Erythroblast (primary cell): ENCODE results near the gene CLIP3.

Source experiments
- GATA1 ChIP-seq: IDR thresholded peaks from 2 replicates; pipeline ENCODE4 v1.6.1; 2011; ENCODE audit warnings: low read depth, mild to moderate bottlenecking, control low read depth, low read length, moderate library complexity
- POLR2A ChIP-seq: IDR thresholded peaks from 2 replicates; pipeline ENCODE4 v1.6.1; 2011; ENCODE audit warnings: mild to moderate bottlenecking, low read length

- TF ChIP-seq POLR2A (no peak), GATA1 (no peak)
These were observed 41.6 kb downstream of the CLIP3 start for GRCh38 chr19:35990771-35991730.
